H1 (cell line): ENCODE measurements around the gene FBN3. TPM values are rescaled to one million over a fixed set of nuclear protein-coding genes. Genes with fewer than 3 reads are reported as not detected.

ENCODE experiments used
- RBBP5 ChIP-seq: IDR thresholded peaks from 2 replicates; pipeline ENCODE4 v1.7.1; 2012; ENCODE audit warnings: low read depth, mild to moderate bottlenecking, inconsistent platforms, low read length, moderate library complexity, borderline replicate concordance
- SP2 ChIP-seq: IDR thresholded peaks from 2 replicates; pipeline ENCODE4 v1.6.1; 2012; ENCODE audit warnings: mild to moderate bottlenecking, low read length, inconsistent platforms
- polyA plus RNA-seq, 7 experiments: library from polyadenylated mRNA; depleted of rRNA in 3 of 7; stranded (reverse) in 5 of 7; unstranded in 2 of 7; fragments of >200 nt in 5 of 7; fragments of 200-250 nt in 2 of 7; gene quantifications; 1 replicate in 5 of 7; 2 replicates in 1 of 7; 4 replicates in 1 of 7; pipeline versions ENCODE4 v1.2.1 to v1.2.3, GENCODE V29; 2011 to 2013; ENCODE audit warnings: missing spikeins in 2 of 7, mixed read lengths in 2 of 7
- total RNA-seq: library from RNA; stranded (reverse); fragmentation: NEBNext Ultra II Directional; extraction: Animal tissue kit (Norgen Biotek cat#: 25700); gene quantifications from 2 replicates; pipeline ENCODE4 v1.2.1, GENCODE V29; 2021
- TF ChIP-seq, protein P1 (sequence below): IDR thresholded peaks from 2 replicates; pipeline ENCODE4 v1.6.1; 2012; ENCODE audit warnings: low read length, inconsistent platforms

FBN3 gene
- total and polyA plus RNA-seq, 2 of the 8 experiments (the other 6 are each of a cell fraction or from before 2014, with no cell fraction given), result 37.1 to 38.7 TPM

DNA sequence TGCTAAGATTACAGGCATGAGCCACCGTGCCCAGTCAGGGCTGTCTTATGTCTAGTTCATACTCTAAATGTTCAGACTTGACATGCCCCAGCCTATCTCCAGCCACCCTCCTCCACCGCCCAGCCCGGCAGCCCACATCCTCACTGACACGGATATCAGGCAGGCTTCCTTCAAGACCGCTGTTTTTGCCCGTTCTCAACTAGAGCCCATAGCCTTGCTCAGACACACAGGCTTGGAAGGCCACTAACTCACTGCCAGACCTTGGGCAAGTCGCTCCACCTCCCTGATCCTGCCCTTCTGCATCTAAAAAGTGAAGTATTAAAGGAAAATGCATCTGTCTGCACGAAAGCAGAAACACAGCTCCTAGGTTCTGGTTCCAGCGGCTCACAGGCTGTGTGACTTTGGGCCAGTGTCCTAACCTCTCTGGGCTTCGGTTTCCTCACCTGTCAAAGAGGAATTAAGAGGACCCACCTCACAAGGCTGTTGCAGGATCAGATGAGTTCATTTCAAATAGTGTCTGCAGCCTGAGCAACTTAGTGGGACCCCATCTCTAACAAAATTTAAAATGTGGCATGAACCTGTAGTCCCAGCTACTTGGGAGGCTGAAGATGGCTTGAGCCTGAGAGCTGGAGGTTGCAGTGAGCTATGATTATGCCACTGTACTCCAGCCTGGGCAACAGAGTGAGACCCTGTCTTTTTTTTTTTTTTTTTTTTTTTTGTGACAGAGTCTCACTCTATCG is 45.3 kb upstream of the FBN3 start (continued):
- TF ChIP-seq, protein P1, sequence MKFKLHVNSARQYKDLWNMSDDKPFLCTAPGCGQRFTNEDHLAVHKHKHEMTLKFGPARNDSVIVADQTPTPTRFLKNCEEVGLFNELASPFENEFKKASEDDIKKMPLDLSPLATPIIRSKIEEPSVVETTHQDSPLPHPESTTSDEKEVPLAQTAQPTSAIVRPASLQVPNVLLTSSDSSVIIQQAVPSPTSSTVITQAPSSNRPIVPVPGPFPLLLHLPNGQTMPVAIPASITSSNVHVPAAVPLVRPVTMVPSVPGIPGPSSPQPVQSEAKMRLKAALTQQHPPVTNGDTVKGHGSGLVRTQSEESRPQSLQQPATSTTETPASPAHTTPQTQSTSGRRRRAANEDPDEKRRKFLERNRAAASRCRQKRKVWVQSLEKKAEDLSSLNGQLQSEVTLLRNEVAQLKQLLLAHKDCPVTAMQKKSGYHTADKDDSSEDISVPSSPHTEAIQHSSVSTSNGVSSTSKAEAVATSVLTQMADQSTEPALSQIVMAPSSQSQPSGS, result no peak
- TF ChIP-seq RBBP5, result 0 out of 2 replicates have a peak, but pooled peaks have one; percentile 3
- no peak for TF ChIP-seq SP2
